IPS-18c (cell line): Measurements from ENCODE around the gene EPHA10.
A peak's percentile ranks its signal among the peaks of the same experiment; 100 is the strongest.
"Not testable (repeated sequence)": the region's sequence is repeated elsewhere in the genome, so short reads cannot be mapped to it uniquely, and the experiment has no call there.

Experiments used
- H3K4me3 ChIP-seq: 2 replicates; pipeline ENCODE4 v1.7.0; 2013; ENCODE audit warnings: low read depth, mild to moderate bottlenecking, low read length, moderate library complexity; ENCODE audit not compliant: insufficient read depth
- H3K9me3 ChIP-seq: one replicate; pipeline ENCODE4 v1.6.1; 2013; ENCODE audit warnings: mild to moderate bottlenecking, low read length, moderate library complexity; ENCODE audit not compliant: control insufficient read depth, insufficient read depth

The EPHA10 gene

GRCh38 chr1:37748565-37748964, 16.4 kb downstream of the EPHA10 start:
- H3K4me3 ChIP-seq: no peak overlapping the region
- no peaks in the 10 kb centered on the region for H3K9me3 ChIP-seq

GRCh38 chr1:37746806-37747205, 18.1 kb downstream of the EPHA10 start:
- no peaks in the 10 kb centered on the region for H3K9me3 ChIP-seq
- no peak overlapping the region for H3K4me3 ChIP-seq

- Histone ChIP-seq H3K9me3 (no peaks in the 10 kb centered on the region), H3K4me3 (no peak overlapping the region)
These were observed 23.3 kb downstream of the EPHA10 start for GRCh38 chr1:37741662-37742061.

GRCh38 chr1:37741130-37741529, 23.8 kb downstream of the EPHA10 start:
- Histone ChIP-seq H3K9me3 (no peaks in the 10 kb centered on the region), H3K4me3 (no peak overlapping the region)

- no peak overlapping the region for H3K4me3 ChIP-seq
- no peaks in the 10 kb centered on the region for H3K9me3 ChIP-seq
These were observed 25.7 kb downstream of the EPHA10 start for GRCh38 chr1:37739222-37739621.

GRCh38 chr1:37738619-37739018, 26.3 kb downstream of the EPHA10 start:
- not testable (repeated sequence) for H3K4me3 ChIP-seq, H3K9me3 ChIP-seq

- H3K4me3 ChIP-seq, H3K9me3 ChIP-seq: not testable (repeated sequence)
These were observed 26.9 kb downstream of the EPHA10 start for GRCh38 chr1:37737975-37738374.

GRCh38 chr1:37734629-37735591, 30.0 kb downstream of the EPHA10 start:
- Histone ChIP-seq H3K4me3 (peak overlapping the region; percentile 58; the same call in 1 of the 2 replicates), H3K9me3 (no peaks in the 10 kb centered on the region)

GRCh38 chr1:37732111-37732780, 32.7 kb downstream of the EPHA10 start:
- Histone ChIP-seq H3K9me3 (no peaks in the 10 kb centered on the region), H3K4me3 (no peak overlapping the region)

GRCh38 chr1:37731312-37732019, 33.5 kb downstream of the EPHA10 start:
- Histone ChIP-seq H3K4me3 (no peak overlapping the region), H3K9me3 (peaks cover 2% of the 10 kb centered on the region)

GRCh38 chr1:37730376-37730775, 34.5 kb downstream of the EPHA10 start:
- Histone ChIP-seq H3K9me3 (peaks cover 2% of the 10 kb centered on the region), H3K4me3 (no peak overlapping the region)

GRCh38 chr1:37728416-37728815, 36.5 kb downstream of the EPHA10 start:
- Histone ChIP-seq H3K4me3 (no peak overlapping the region), H3K9me3 (peaks cover 2% of the 10 kb centered on the region)

GRCh38 chr1:37726751-37727585, 38.0 kb downstream of the EPHA10 start:
- H3K9me3 ChIP-seq: peaks cover 2% of the 10 kb centered on the region
- H3K4me3 ChIP-seq: no peak overlapping the region

GRCh38 chr1:37725851-37726613, 38.9 kb downstream of the EPHA10 start:
- H3K9me3 ChIP-seq: peaks cover 2% of the 10 kb centered on the region
- no peak overlapping the region for H3K4me3 ChIP-seq

- H3K9me3 ChIP-seq: peaks cover 2% of the 10 kb centered on the region
- no peak overlapping the region for H3K4me3 ChIP-seq
These were observed 40.3 kb downstream of the EPHA10 start for GRCh38 chr1:37724575-37724974.

- Histone ChIP-seq H3K9me3 (peaks cover 2% of the 10 kb centered on the region), H3K4me3 (no peak overlapping the region)
These were observed 41.4 kb downstream of the EPHA10 start for GRCh38 chr1:37723390-37724078.
